SK-N-SH (cell line): ENCODE data around the gene METTL13. TPM values are rescaled to one million over a fixed set of nuclear protein-coding genes. Genes with fewer than 3 reads are reported as not detected.

Experiments
- CTCF ChIA-PET: fragments of 300-600, 350-600 bp; formaldehyde crosslinking; extraction: SDS; loops from one replicate; lab custom pipeline; 2021; lab: Yijun Ruan, JAX
- POLR2A ChIA-PET: fragments of 350-600 bp; sonication (Branson Sonifier 250); formaldehyde crosslinking; extraction: SDS; loops from one replicate; lab custom pipeline; 2020; ENCODE audit warnings: antibody characterized with exemption, inconsistent platforms; lab: Yijun Ruan, JAX
- DNase-seq: peaks from one replicate; pipeline ENCODE4 v3.0.0; 2012
- H2AFZ ChIP-seq: fragments of 200-600 bp; sonication (generic); 2 replicates; pipeline ENCODE4 v1.8.1; 2016; ENCODE audit warnings: antibody characterized with exemption, mild to moderate bottlenecking, low read depth
- H3F3A ChIP-seq: fragments of 200-600 bp; sonication (generic); replicated peaks from 2 replicates; pipeline ENCODE3; 2016; ENCODE audit warnings: antibody characterized with exemption, mild to moderate bottlenecking; ENCODE audit not compliant: insufficient read depth
- H3K27ac ChIP-seq, 2 experiments: fragments of 200-500 bp in 1 of 2; fragments of 200-600 bp in 1 of 2; sonication (Bioruptor generic) in 1 of 2; sonication (generic), shearing (Covaris generic) in 1 of 2; 2 replicates each; pipeline versions ENCODE4 v1.5.1 to v1.6.1; 2014 to 2016; ENCODE audit warnings: low read depth in 2 of 2, inconsistent platforms in 1 of 2, low read length in 1 of 2, mild to moderate bottlenecking in 1 of 2, mixed read lengths in 1 of 2
- H3K27me3 ChIP-seq: fragments of 200-600 bp; sonication (generic), shearing (Covaris generic); 2 replicates; pipeline ENCODE4 v1.6.1; 2016; ENCODE audit warnings: mixed run types; ENCODE audit not compliant: insufficient read depth
- H3K36me3 ChIP-seq, 2 experiments: fragments of 200-500 bp in 1 of 2; fragments of 200-600 bp in 1 of 2; sonication (Bioruptor generic) in 1 of 2; sonication (generic) in 1 of 2; replicated peaks in 1 of 2; 2 replicates each; pipeline versions ENCODE3 to v1.5.1; 2014 to 2016; ENCODE audit warnings: low read length in 1 of 2, mild to moderate bottlenecking in 1 of 2; ENCODE audit not compliant: insufficient read depth in 2 of 2, control insufficient read depth in 1 of 2
- H3K4me1 ChIP-seq, 2 experiments: fragments of 200-500 bp in 1 of 2; fragments of 200-600 bp in 1 of 2; sonication (Bioruptor generic) in 1 of 2; sonication (generic), shearing (Covaris generic) in 1 of 2; 2 replicates each; pipeline versions ENCODE4 v1.5.1 to v1.6.1; 2014 to 2016; ENCODE audit warnings: low read depth in 1 of 2, low read length in 1 of 2, mixed run types in 1 of 2; ENCODE audit not compliant: insufficient read depth in 2 of 2, control insufficient read depth in 1 of 2
- H3K4me2 ChIP-seq: fragments of 200-600 bp; sonication (generic), shearing (Covaris generic); 2 replicates; pipeline ENCODE4 v1.6.1; 2017; ENCODE audit warnings: mixed run types
- H3K4me3 ChIP-seq, 2 experiments: fragments of 200-500 bp in 1 of 2; fragments of 200-600 bp in 1 of 2; sonication (Bioruptor generic) in 1 of 2; sonication (generic), shearing (Covaris generic) in 1 of 2; 2 replicates each; pipeline versions ENCODE4 v1.5.1 to v1.8.1; 2014 to 2016; ENCODE audit warnings: low read depth in 2 of 2, inconsistent platforms in 1 of 2, low read length in 1 of 2, mild to moderate bottlenecking in 1 of 2, mixed read lengths in 1 of 2, moderate library complexity in 1 of 2
- H3K79me2 ChIP-seq: fragments of 200-600 bp; sonication (generic); 2 replicates; pipeline ENCODE4 v1.8.1; 2017; ENCODE audit warnings: mild to moderate bottlenecking; ENCODE audit not compliant: insufficient read depth
- H3K9ac ChIP-seq: fragments of 200-600 bp; sonication (generic); 2 replicates; pipeline ENCODE4 v1.6.1; 2017; ENCODE audit warnings: mixed run types
- H3K9me2 ChIP-seq: fragments of 200-600 bp; sonication (generic); 2 replicates; pipeline ENCODE4 v1.6.1; 2017; ENCODE audit warnings: mixed run types
- H3K9me3 ChIP-seq: fragments of 200-600 bp; sonication (generic); 2 replicates; pipeline ENCODE4 v1.6.1; 2017; ENCODE audit warnings: mixed run types, mild to moderate bottlenecking, moderate library complexity
- H4K20me1 ChIP-seq: fragments of 200-600 bp; sonication (generic); 2 replicates; pipeline ENCODE4 v1.6.1; 2017; ENCODE audit warnings: mild to moderate bottlenecking, mixed run types; ENCODE audit not compliant: insufficient read depth
- CHD2 ChIP-seq: fragments of 150-350 bp; IDR thresholded peaks from 2 replicates; pipeline ENCODE4 v1.6.1; 2018; ENCODE audit warnings: low read length; ENCODE audit not compliant: partially characterized antibody
- ELF1 ChIP-seq: IDR thresholded peaks from 2 replicates; pipeline ENCODE4 v1.4.0; 2012
- FOXJ3 ChIP-seq: sonication (generic); formaldehyde crosslinking; IDR thresholded peaks from 2 replicates; pipeline ENCODE4 v1.5.1; 2020; ENCODE audit warnings: mild to moderate bottlenecking, missing genetic modification reagents
- FOXM1 ChIP-seq: IDR thresholded peaks from 2 replicates; pipeline ENCODE4 v1.4.0; 2012; ENCODE audit warnings: low read depth, mild to moderate bottlenecking
- GABPA ChIP-seq: IDR thresholded peaks from 2 replicates; pipeline ENCODE4 v1.4.0; 2012; ENCODE audit warnings: low read depth, mild to moderate bottlenecking
- JUND ChIP-seq: IDR thresholded peaks from 2 replicates; pipeline ENCODE4 v1.4.0; 2012
- MEF2A ChIP-seq: IDR thresholded peaks from 2 replicates; pipeline ENCODE4 v1.4.0; 2012; ENCODE audit warnings: low read depth, borderline replicate concordance
- MXI1 ChIP-seq: IDR thresholded peaks from 2 replicates; pipeline ENCODE4 v1.6.1; 2012; ENCODE audit warnings: mild to moderate bottlenecking, low read depth, low read length, improper control_type of control experiment
- RAD21 ChIP-seq: IDR thresholded peaks from 2 replicates; pipeline ENCODE4 v1.6.1; 2012; ENCODE audit warnings: mild to moderate bottlenecking, low read length
- RXRA ChIP-seq: IDR thresholded peaks from 2 replicates; pipeline ENCODE4 v1.4.0; 2012; ENCODE audit warnings: low read depth, mild to moderate bottlenecking, borderline replicate concordance
- TCF12 ChIP-seq: IDR thresholded peaks from 2 replicates; pipeline ENCODE4 v1.4.0; 2012
- WGBS: methylation state at CpG from one replicate; pipeline ENCODE4 v1.1.6; 2017; ENCODE audit warnings: low lambda C conversion rate; 5-methylcytosine and 5-hydroxymethylcytosine counted together
- polyA plus RNA-seq, 3 experiments: library from polyadenylated mRNA; depleted of rRNA; stranded (reverse); fragments of >200 nt; gene quantifications; 2 replicates each; pipeline ENCODE4 v1.2.3, GENCODE V29; 2012
- TF ChIP-seq, protein P1 (sequence below): fragments of 150-350 bp; IDR thresholded peaks from 2 replicates; pipeline ENCODE4 v1.6.1; 2017; ENCODE audit warnings: antibody characterized with exemption, low read length, low read depth, borderline replicate concordance
- TF ChIP-seq, protein P2 (sequence below): IDR thresholded peaks from 2 replicates; pipeline ENCODE4 v1.6.1; 2012; ENCODE audit warnings: mild to moderate bottlenecking, low read depth, low read length, moderate library complexity
- TF ChIP-seq, protein P3 (sequence below): IDR thresholded peaks from 2 replicates; pipeline ENCODE4 v1.4.0; 2012; ENCODE audit warnings: low read depth, borderline replicate concordance
- TF ChIP-seq, protein P4 (sequence below): IDR thresholded peaks from 2 replicates; pipeline ENCODE4; 2012
- TF ChIP-seq, protein P5 (sequence below): IDR thresholded peaks from 2 replicates; pipeline ENCODE4 v1.4.0; 2012; ENCODE audit warnings: low read depth, borderline replicate concordance

Gene METTL13
- polyA plus RNA-seq, 1 of the 3 experiments (the other 2 are of a cell fraction) = 32.7 TPM

DNA sequence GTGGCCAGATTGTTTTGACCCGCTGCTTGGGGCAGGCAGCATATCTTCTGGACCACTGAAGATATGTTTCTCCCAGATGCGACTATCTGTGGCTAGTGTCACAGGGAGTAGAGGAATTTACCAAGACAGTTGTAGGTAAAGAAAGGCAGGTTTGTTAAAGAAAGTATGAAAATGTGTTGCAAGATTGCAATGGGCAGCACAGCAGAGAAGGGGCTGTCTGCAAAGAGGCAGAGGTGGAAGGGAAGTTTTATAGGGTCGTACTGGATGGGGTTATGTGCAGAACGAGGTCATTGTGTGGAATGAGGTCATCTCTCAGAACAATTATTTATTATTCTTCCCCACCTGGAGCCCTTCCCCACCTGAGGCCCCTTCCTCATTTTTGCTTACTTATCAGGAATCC, 24.6 kb upstream of the METTL13 start:
- Histone ChIP-seq H3F3A (no peaks in the 10 kb centered on the region), H3K27ac (no peak overlapping the region), H3K4me3 (no peak overlapping the region), H3K79me2 (no peaks in the 10 kb centered on the region), H3K36me3 (no peaks in the 10 kb centered on the region)
- no peak for DNase-seq
- POLR2A ChIA-PET = no interaction called here
- TF ChIP-seq MXI1 (no peak), CHD2 (no peak), ELF1 (no peak)
- TF ChIP-seq, all 33 proteins: peak for 0
- Histone ChIP-seq H3K4me1 (peaks cover 0 to 7% of the 10 kb centered on the region in 2 experiments; a peak in 2 of 4 replicates), H3K9me2 (no peaks in the 10 kb centered on the region), H3K9me3 (no peaks in the 10 kb centered on the region), H3K9ac (no peak overlapping the region), H3K4me2 (no peak overlapping the region), H2AFZ (no peak overlapping the region), H4K20me1 (no peaks in the 10 kb centered on the region), H3K27me3 (no peaks in the 10 kb centered on the region; the same call in 1 of the 2 replicates)
- WGBS = 14% methylated on average over 4 of the region's 4 CpGs
- CTCF ChIA-PET = interaction anchor here (1.1 kb wide), 1 partner anchor 14 kb away, joined by 3 read pairs; no protein-coding TSS in a partner anchor

DNA sequence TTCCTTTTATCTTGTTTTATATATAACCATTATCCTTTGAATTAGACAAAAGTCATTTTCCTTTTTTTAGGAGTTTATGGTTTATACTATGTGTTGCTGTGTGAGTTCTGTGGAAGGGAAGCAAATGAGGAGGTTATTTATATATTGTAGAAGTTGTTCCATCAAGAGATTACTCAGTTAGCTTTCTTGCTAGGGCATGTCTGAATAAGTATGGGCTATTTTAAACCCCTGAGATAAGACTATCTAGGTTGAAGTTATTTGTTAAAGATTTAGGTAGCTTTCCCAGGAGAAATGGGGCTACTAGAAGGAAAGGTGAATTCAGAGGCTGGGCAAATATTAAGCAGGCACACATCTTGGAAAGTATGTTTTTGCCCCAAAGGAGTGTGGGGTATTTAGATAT, 23.4 kb upstream of the METTL13 start:
- no peak overlapping the region for H3K4me3 ChIP-seq
- H3F3A ChIP-seq = no peaks in the 10 kb centered on the region
- H3K9me2 ChIP-seq = no peaks in the 10 kb centered on the region
- H3K27ac ChIP-seq = no peak overlapping the region
- no peak overlapping the region for H3K4me2 ChIP-seq
- no peak for TF ChIP-seq MEF2A
- no peak for TF ChIP-seq TCF12
- TF ChIP-seq GABPA = no peak
- TF ChIP-seq RXRA = no peak
- TF ChIP-seq, protein P1, sequence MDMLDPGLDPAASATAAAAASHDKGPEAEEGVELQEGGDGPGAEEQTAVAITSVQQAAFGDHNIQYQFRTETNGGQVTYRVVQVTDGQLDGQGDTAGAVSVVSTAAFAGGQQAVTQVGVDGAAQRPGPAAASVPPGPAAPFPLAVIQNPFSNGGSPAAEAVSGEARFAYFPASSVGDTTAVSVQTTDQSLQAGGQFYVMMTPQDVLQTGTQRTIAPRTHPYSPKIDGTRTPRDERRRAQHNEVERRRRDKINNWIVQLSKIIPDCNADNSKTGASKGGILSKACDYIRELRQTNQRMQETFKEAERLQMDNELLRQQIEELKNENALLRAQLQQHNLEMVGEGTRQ = no peak
- TF ChIP-seq FOXJ3 (CRISPR knock-in tag) = no peak
- TF ChIP-seq RAD21 = no peak
- TF ChIP-seq, protein P2, sequence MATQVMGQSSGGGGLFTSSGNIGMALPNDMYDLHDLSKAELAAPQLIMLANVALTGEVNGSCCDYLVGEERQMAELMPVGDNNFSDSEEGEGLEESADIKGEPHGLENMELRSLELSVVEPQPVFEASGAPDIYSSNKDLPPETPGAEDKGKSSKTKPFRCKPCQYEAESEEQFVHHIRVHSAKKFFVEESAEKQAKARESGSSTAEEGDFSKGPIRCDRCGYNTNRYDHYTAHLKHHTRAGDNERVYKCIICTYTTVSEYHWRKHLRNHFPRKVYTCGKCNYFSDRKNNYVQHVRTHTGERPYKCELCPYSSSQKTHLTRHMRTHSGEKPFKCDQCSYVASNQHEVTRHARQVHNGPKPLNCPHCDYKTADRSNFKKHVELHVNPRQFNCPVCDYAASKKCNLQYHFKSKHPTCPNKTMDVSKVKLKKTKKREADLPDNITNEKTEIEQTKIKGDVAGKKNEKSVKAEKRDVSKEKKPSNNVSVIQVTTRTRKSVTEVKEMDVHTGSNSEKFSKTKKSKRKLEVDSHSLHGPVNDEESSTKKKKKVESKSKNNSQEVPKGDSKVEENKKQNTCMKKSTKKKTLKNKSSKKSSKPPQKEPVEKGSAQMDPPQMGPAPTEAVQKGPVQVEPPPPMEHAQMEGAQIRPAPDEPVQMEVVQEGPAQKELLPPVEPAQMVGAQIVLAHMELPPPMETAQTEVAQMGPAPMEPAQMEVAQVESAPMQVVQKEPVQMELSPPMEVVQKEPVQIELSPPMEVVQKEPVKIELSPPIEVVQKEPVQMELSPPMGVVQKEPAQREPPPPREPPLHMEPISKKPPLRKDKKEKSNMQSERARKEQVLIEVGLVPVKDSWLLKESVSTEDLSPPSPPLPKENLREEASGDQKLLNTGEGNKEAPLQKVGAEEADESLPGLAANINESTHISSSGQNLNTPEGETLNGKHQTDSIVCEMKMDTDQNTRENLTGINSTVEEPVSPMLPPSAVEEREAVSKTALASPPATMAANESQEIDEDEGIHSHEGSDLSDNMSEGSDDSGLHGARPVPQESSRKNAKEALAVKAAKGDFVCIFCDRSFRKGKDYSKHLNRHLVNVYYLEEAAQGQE = no peak
- TF ChIP-seq, protein P3, sequence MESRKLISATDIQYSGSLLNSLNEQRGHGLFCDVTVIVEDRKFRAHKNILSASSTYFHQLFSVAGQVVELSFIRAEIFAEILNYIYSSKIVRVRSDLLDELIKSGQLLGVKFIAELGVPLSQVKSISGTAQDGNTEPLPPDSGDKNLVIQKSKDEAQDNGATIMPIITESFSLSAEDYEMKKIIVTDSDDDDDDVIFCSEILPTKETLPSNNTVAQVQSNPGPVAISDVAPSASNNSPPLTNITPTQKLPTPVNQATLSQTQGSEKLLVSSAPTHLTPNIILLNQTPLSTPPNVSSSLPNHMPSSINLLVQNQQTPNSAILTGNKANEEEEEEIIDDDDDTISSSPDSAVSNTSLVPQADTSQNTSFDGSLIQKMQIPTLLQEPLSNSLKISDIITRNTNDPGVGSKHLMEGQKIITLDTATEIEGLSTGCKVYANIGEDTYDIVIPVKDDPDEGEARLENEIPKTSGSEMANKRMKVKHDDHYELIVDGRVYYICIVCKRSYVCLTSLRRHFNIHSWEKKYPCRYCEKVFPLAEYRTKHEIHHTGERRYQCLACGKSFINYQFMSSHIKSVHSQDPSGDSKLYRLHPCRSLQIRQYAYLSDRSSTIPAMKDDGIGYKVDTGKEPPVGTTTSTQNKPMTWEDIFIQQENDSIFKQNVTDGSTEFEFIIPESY = no peak
- TF ChIP-seq, protein P4, sequence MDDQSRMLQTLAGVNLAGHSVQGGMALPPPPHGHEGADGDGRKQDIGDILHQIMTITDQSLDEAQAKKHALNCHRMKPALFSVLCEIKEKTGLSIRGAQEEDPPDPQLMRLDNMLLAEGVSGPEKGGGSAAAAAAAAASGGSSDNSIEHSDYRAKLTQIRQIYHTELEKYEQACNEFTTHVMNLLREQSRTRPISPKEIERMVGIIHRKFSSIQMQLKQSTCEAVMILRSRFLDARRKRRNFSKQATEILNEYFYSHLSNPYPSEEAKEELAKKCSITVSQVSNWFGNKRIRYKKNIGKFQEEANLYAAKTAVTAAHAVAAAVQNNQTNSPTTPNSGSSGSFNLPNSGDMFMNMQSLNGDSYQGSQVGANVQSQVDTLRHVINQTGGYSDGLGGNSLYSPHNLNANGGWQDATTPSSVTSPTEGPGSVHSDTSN = no peak
- TF ChIP-seq CHD2 = no peak
- no peak for TF ChIP-seq JUND
- TF ChIP-seq FOXM1 = no peak
- TF ChIP-seq, protein P5, sequence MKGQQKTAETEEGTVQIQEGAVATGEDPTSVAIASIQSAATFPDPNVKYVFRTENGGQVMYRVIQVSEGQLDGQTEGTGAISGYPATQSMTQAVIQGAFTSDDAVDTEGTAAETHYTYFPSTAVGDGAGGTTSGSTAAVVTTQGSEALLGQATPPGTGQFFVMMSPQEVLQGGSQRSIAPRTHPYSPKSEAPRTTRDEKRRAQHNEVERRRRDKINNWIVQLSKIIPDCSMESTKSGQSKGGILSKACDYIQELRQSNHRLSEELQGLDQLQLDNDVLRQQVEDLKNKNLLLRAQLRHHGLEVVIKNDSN = no peak
- no peaks in the 10 kb centered on the region for H4K20me1 ChIP-seq
- no peak for DNase-seq
- H3K79me2 ChIP-seq = no peaks in the 10 kb centered on the region
- no peak overlapping the region for H3K9ac ChIP-seq
- ChIA-PET CTCF (interaction anchor here (1.2 to 1.3 kb wide), 2 partner anchors 15 to 113 kb away, joined by 3 read pairs; no protein-coding TSS in a partner anchor), POLR2A (no interaction called here)
- peaks cover 0 to 7% of the 10 kb centered on the region in 2 experiments; a peak in 2 of 4 replicates for H3K4me1 ChIP-seq
- no peaks in the 10 kb centered on the region; the same call in 1 of the 2 replicates for H3K27me3 ChIP-seq
- no peaks in the 10 kb centered on the region for H3K36me3 ChIP-seq
- no peak overlapping the region for H2AFZ ChIP-seq
- no peaks in the 10 kb centered on the region for H3K9me3 ChIP-seq
